Liver (tissue), 9 donors: ENCODE data around the gene NKAIN1. TPM values are rescaled to one million over a fixed set of nuclear protein-coding genes. Genes with fewer than 3 reads are reported as not detected.

Experiments
- DNase-seq: peaks from one replicate; pipeline ENCODE4 v3.0.0-alpha.2; 2017; ENCODE audit warnings: low spot score
- H3K27ac ChIP-seq, 2 donors: one replicate each; pipeline ENCODE4 v1.7.0; 2013; ENCODE audit warnings: inconsistent platforms in 2 of 2, low read length in 2 of 2, control low read depth in 1 of 2, low read depth in 1 of 2, mild to moderate bottlenecking in 1 of 2
- H3K27me3 ChIP-seq, 4 donors: one replicate each; pipeline versions ENCODE4 v1.6.1 to v1.7.0; 2013; ENCODE audit warnings: low read length in 3 of 4, inconsistent platforms in 1 of 4, mild to moderate bottlenecking in 1 of 4, moderate library complexity in 1 of 4; ENCODE audit not compliant: control insufficient read depth in 4 of 4, insufficient read depth in 4 of 4
- H3K36me3 ChIP-seq, 4 donors: one replicate each; pipeline versions ENCODE4 v1.6.1 to v1.7.0; 2013; ENCODE audit warnings: low read length in 3 of 4, mild to moderate bottlenecking in 3 of 4, low read depth in 1 of 4, moderate library complexity in 1 of 4; ENCODE audit not compliant: control insufficient read depth in 4 of 4, insufficient read depth in 3 of 4
- H3K4me1 ChIP-seq, 4 donors: one replicate each; pipeline versions ENCODE4 v1.6.1 to v1.7.0; 2013; ENCODE audit warnings: low read length in 3 of 4, mild to moderate bottlenecking in 3 of 4, moderate library complexity in 1 of 4; ENCODE audit not compliant: control insufficient read depth in 4 of 4, insufficient read depth in 4 of 4
- H3K4me3 ChIP-seq, 3 donors: one replicate each; pipeline versions ENCODE4 v1.6.1 to v1.7.0; 2013; ENCODE audit warnings: low read length in 3 of 3, control low read depth in 1 of 3, low read depth in 1 of 3, mild to moderate bottlenecking in 1 of 3
- H3K9ac ChIP-seq, 2 donors: one replicate each; pipeline ENCODE4 v1.7.0; 2013; ENCODE audit warnings: low read length in 2 of 2, mild to moderate bottlenecking in 2 of 2, moderate library complexity in 2 of 2, control low read depth in 1 of 2, low read depth in 1 of 2
- H3K9me3 ChIP-seq, 4 donors: one replicate each; pipeline versions ENCODE4 v1.6.1 to v1.7.0; 2013; ENCODE audit warnings: low read length in 3 of 4; ENCODE audit not compliant: control insufficient read depth in 4 of 4
- EGR1 ChIP-seq, 2 donors: IDR thresholded peaks; 2 replicates each; pipeline ENCODE4 v1.6.1; 2016 to 2018; ENCODE audit warnings: antibody characterized with exemption in 2 of 2, low read depth in 2 of 2
- FOXA2 ChIP-seq: IDR thresholded peaks from 2 replicates; pipeline ENCODE4 v1.6.1; 2016; ENCODE audit warnings: antibody characterized with exemption
- JUND ChIP-seq, 2 donors: IDR thresholded peaks; 2 replicates each; pipeline ENCODE4 v1.6.1; 2016; ENCODE audit warnings: antibody characterized with exemption in 2 of 2
- NR2F2 ChIP-seq: IDR thresholded peaks from 2 replicates; pipeline ENCODE4 v1.6.1; 2016; ENCODE audit warnings: antibody characterized with exemption
- RAD21 ChIP-seq, 2 donors: IDR thresholded peaks; 2 replicates each; pipeline ENCODE4 v1.6.1; 2016; ENCODE audit warnings: antibody characterized with exemption in 2 of 2, mild to moderate bottlenecking in 2 of 2
- SP1 ChIP-seq: IDR thresholded peaks from 2 replicates; pipeline ENCODE4 v1.6.1; 2018; ENCODE audit warnings: antibody characterized with exemption, mild to moderate bottlenecking
- YY1 ChIP-seq: IDR thresholded peaks from 2 replicates; pipeline ENCODE4 v1.6.1; 2016; ENCODE audit warnings: antibody characterized with exemption, mild to moderate bottlenecking
- WGBS: extraction: QIAGEN DNeasy Blood & Tissue Kit; methylation state at CpG from one replicate; pipeline ENCODE4 v1.1.7; 2013; 5-methylcytosine and 5-hydroxymethylcytosine counted together
- polyA plus RNA-seq, 2 donors: library from polyadenylated mRNA; stranded (reverse) in 1 of 2; unstranded in 1 of 2; fragments of 200-250 nt in 1 of 2; fragments of >200 nt in 1 of 2; fragmentation: Nextera tagmentation in 1 of 2; extraction: Ambion mirVana in 1 of 2; gene quantifications; one replicate each; pipeline versions ENCODE4 v1.2.1 to v1.2.3, GENCODE V29; 2013 to 2015
- total RNA-seq, 2 donors: library from RNA; depleted of rRNA; stranded (reverse); fragments of >200 nt; gene quantifications; one replicate each; pipeline ENCODE4 v1.2.3, GENCODE V29; 2014
- TF ChIP-seq, protein P1 (sequence below): IDR thresholded peaks from 2 replicates; pipeline ENCODE4 v1.6.1; 2016; ENCODE audit warnings: antibody characterized with exemption
- TF ChIP-seq, protein P2 (sequence below): IDR thresholded peaks from 2 replicates; pipeline ENCODE4 v1.6.1; 2016; ENCODE audit warnings: antibody characterized with exemption
- TF ChIP-seq, protein P3 (sequence below): IDR thresholded peaks from 2 replicates; pipeline ENCODE4 v1.6.1; 2016; ENCODE audit warnings: antibody characterized with exemption, mild to moderate bottlenecking
- TF ChIP-seq, protein P4 (sequence below): fragments of 150-350 bp; IDR thresholded peaks from 2 replicates; pipeline ENCODE4 v1.5.1; 2017; ENCODE audit warnings: improper control_type of control experiment, low read depth, low read length; ENCODE audit not compliant: missing input control
- donor health status: healthy.
- donor health status: healthy.
- donor health status: healthy.
- donor health status: healthy.
- donor health status: healthy.

Gene NKAIN1
- total and polyA plus RNA-seq, 4 donors, result not detected

DNA sequence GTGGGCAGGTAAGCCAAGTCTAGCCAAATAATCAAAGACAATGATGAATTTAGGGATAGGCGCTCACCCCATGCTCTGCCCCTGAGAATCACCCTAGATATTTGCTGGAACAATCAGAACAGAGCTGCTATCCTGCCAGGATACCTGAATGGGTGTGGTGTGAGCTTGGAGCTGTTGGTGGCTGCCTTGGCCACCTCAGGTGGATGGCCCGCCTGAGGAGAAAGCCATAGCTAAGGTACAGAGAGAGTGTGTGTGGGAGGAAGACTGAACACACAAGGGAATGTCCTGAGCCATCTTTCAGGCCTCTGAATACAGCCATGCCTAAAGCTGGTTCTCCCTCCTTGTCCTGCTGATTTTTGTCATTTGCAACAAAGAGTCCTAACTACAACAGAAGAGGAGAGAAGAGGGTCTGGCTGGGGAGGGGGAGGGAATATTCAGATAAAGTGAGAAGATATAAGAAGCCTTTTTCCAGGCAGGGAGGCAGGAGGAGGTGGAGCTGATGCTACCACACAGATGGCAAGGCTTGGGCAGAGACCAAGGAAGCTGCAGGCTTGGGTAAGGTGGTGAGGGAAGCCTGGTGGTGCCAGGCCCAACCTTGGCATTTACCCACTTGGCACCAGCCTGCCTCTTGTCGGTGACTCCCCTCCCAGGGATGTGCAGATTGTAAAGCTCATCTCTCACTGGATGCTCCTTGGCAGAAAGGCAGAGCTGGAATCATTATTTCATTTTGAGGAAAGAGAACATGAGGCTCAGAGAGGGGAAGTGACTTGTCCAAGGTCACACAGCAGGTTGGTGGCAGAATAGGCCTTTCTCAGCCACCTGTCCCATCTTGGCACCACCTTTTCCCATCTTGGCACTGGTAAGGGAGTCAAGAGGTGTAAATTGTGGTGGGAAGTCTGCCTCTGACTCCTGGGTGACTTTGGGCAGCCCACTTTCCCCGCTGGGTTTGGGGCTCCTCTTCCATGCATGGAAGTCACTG lies 49.7 kb downstream of the NKAIN1 start:
- H3K4me3 ChIP-seq, result no peak overlapping the region
- no peaks in the 10 kb centered on the region for H3K9me3 ChIP-seq
- no peaks in the 10 kb centered on the region for H3K36me3 ChIP-seq
- no peak for DNase-seq
- peaks cover 0 to 4% (median 0%) of the 10 kb centered on the region in 4 donors for H3K27me3 ChIP-seq
- no peak overlapping the region for H3K27ac ChIP-seq
- 87% methylated on average over 4 of the region's 4 CpGs for WGBS
- H3K4me1 ChIP-seq, result no peaks in the 10 kb centered on the region
- H3K9ac ChIP-seq, result no peak overlapping the region
- TF ChIP-seq JUND (IDR thresholded peaks at IDR 0.05), result no peak
- TF ChIP-seq FOXA2, result no peak
- no peak for TF ChIP-seq RAD21 (IDR thresholded peaks at IDR 0.05)
- TF ChIP-seq YY1, result no peak
- TF ChIP-seq, protein P1, sequence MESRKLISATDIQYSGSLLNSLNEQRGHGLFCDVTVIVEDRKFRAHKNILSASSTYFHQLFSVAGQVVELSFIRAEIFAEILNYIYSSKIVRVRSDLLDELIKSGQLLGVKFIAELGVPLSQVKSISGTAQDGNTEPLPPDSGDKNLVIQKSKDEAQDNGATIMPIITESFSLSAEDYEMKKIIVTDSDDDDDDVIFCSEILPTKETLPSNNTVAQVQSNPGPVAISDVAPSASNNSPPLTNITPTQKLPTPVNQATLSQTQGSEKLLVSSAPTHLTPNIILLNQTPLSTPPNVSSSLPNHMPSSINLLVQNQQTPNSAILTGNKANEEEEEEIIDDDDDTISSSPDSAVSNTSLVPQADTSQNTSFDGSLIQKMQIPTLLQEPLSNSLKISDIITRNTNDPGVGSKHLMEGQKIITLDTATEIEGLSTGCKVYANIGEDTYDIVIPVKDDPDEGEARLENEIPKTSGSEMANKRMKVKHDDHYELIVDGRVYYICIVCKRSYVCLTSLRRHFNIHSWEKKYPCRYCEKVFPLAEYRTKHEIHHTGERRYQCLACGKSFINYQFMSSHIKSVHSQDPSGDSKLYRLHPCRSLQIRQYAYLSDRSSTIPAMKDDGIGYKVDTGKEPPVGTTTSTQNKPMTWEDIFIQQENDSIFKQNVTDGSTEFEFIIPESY, result no peak
- TF ChIP-seq NR2F2, result no peak
- TF ChIP-seq EGR1 (IDR thresholded peaks at IDR 0.05; ENCODE audit: low read depth in 2 of 2), result no peak
- TF ChIP-seq SP1, result no peak
- TF ChIP-seq, protein P2, sequence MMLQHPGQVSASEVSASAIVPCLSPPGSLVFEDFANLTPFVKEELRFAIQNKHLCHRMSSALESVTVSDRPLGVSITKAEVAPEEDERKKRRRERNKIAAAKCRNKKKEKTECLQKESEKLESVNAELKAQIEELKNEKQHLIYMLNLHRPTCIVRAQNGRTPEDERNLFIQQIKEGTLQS, result no peak

DNA sequence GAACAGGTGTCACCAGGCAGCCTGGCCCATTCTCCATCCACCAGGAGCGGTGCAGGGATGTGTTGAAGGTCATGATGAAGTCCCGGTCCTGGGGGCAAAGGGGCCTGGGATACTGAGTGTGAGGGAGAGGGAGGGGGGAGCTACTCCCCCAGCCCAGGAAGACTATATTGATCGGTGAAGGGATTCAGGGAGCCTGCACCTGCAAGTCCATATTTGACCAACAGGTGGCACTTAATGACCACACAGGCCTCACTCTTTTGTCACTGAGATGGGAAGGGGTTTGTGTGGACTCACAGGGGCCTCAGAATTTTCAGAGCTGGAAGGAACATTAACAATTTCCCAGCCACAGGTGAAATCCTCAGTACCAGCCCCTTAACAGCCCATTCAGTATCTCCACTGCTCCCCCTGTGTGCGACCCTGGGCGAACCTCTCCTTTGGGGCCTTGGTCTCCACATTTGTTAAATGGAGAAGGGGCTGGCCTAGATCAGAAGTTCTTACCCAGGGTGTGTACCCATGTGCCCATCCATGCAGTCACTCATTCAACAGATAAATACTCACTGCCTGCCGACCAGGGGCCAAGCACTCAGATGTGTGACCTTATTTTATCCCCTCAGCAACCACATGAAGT lies 55.6 kb downstream of the NKAIN1 start:
- no peak overlapping the region for H3K27ac ChIP-seq
- H3K4me1 ChIP-seq, result peaks cover 0 to 9% (median 7%) of the 10 kb centered on the region in 4 donors
- H3K4me3 ChIP-seq, result no peak overlapping the region
- peak; percentile 55 for DNase-seq
- H3K9ac ChIP-seq, result no peak overlapping the region
- no peaks in the 10 kb centered on the region for H3K36me3 ChIP-seq
- TF ChIP-seq, protein P3, sequence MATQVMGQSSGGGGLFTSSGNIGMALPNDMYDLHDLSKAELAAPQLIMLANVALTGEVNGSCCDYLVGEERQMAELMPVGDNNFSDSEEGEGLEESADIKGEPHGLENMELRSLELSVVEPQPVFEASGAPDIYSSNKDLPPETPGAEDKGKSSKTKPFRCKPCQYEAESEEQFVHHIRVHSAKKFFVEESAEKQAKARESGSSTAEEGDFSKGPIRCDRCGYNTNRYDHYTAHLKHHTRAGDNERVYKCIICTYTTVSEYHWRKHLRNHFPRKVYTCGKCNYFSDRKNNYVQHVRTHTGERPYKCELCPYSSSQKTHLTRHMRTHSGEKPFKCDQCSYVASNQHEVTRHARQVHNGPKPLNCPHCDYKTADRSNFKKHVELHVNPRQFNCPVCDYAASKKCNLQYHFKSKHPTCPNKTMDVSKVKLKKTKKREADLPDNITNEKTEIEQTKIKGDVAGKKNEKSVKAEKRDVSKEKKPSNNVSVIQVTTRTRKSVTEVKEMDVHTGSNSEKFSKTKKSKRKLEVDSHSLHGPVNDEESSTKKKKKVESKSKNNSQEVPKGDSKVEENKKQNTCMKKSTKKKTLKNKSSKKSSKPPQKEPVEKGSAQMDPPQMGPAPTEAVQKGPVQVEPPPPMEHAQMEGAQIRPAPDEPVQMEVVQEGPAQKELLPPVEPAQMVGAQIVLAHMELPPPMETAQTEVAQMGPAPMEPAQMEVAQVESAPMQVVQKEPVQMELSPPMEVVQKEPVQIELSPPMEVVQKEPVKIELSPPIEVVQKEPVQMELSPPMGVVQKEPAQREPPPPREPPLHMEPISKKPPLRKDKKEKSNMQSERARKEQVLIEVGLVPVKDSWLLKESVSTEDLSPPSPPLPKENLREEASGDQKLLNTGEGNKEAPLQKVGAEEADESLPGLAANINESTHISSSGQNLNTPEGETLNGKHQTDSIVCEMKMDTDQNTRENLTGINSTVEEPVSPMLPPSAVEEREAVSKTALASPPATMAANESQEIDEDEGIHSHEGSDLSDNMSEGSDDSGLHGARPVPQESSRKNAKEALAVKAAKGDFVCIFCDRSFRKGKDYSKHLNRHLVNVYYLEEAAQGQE, result peak; percentile 60
- TF ChIP-seq, protein P4, sequence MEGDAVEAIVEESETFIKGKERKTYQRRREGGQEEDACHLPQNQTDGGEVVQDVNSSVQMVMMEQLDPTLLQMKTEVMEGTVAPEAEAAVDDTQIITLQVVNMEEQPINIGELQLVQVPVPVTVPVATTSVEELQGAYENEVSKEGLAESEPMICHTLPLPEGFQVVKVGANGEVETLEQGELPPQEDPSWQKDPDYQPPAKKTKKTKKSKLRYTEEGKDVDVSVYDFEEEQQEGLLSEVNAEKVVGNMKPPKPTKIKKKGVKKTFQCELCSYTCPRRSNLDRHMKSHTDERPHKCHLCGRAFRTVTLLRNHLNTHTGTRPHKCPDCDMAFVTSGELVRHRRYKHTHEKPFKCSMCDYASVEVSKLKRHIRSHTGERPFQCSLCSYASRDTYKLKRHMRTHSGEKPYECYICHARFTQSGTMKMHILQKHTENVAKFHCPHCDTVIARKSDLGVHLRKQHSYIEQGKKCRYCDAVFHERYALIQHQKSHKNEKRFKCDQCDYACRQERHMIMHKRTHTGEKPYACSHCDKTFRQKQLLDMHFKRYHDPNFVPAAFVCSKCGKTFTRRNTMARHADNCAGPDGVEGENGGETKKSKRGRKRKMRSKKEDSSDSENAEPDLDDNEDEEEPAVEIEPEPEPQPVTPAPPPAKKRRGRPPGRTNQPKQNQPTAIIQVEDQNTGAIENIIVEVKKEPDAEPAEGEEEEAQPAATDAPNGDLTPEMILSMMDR, result peak; percentile 80
- TF ChIP-seq RAD21 (IDR thresholded peaks at IDR 0.05) (peak; percentile 80 to 85), NR2F2 (no peak)
- TF ChIP-seq, protein P1, result no peak
- H3K9me3 ChIP-seq, result no peaks in the 10 kb centered on the region
- WGBS, result 42% methylated on average over 6 of the region's 6 CpGs
- H3K27me3 ChIP-seq, result peaks cover 0 to 8% (median 0%) of the 10 kb centered on the region in 4 donors
